ENCODE measurements around the gene FANK1.
"Not testable (repeated sequence)": the region's sequence is repeated elsewhere in the genome, so short reads cannot be mapped to it uniquely, and the experiment has no call there.

FANK1 gene

GRCh38 chr10:125889441-125889840 lies 6.9 kb upstream of the FANK1 start:
- DNase-seq, result not testable (repeated sequence)

- peak; percentile 13 for DNase-seq
Observed at GRCh38 chr10:125892402-125892801, 4.0 kb upstream of the FANK1 start.

GRCh38 chr10:125894176-125894575 lies 2.2 kb upstream of the FANK1 start:
- not testable (repeated sequence) for DNase-seq

- peak; percentile 12 for DNase-seq
Observed at GRCh38 chr10:125895130-125896087, 955 bp upstream of the FANK1 start.

- DNase-seq, result not testable (repeated sequence)
Observed at GRCh38 chr10:125897317-125897716, 953 bp downstream of the FANK1 start.

- not testable (repeated sequence) for DNase-seq
Observed at GRCh38 chr10:125900963-125901362, 4.6 kb downstream of the FANK1 start.

- DNase-seq, result not testable (repeated sequence)
Observed at GRCh38 chr10:125903135-125903640, 6.8 kb downstream of the FANK1 start.

GRCh38 chr10:125905069-125905994 lies 9.0 kb downstream of the FANK1 start:
- DNase-seq, result not testable (repeated sequence)

- not testable (repeated sequence) for DNase-seq
Observed at GRCh38 chr10:125907598-125907997, 11.2 kb downstream of the FANK1 start.

GRCh38 chr10:125908813-125909212 lies 12.4 kb downstream of the FANK1 start:
- not testable (repeated sequence) for DNase-seq

- DNase-seq, result not testable (repeated sequence)
Observed at GRCh38 chr10:125909491-125909890, 13.1 kb downstream of the FANK1 start.

- DNase-seq, result no peak
Observed at GRCh38 chr10:125911145-125911544, 14.8 kb downstream of the FANK1 start.

GRCh38 chr10:125911990-125912389 lies 15.6 kb downstream of the FANK1 start:
- DNase-seq, result peak; percentile 58

GRCh38 chr10:125913277-125913676 lies 16.9 kb downstream of the FANK1 start:
- DNase-seq, result not testable (repeated sequence)

GRCh38 chr10:125916977-125917376 lies 20.6 kb downstream of the FANK1 start:
- no peak for DNase-seq

- DNase-seq, result not testable (repeated sequence)
Observed at GRCh38 chr10:125917704-125918361, 21.5 kb downstream of the FANK1 start.

GRCh38 chr10:125921643-125922306 lies 25.4 kb downstream of the FANK1 start:
- DNase-seq, result not testable (repeated sequence)

GRCh38 chr10:125925262-125925834 lies 29.0 kb downstream of the FANK1 start:
- no peak for DNase-seq

GRCh38 chr10:125926247-125926646 lies 29.9 kb downstream of the FANK1 start:
- no peak for DNase-seq

GRCh38 chr10:125927265-125927664 lies 30.9 kb downstream of the FANK1 start:
- not testable (repeated sequence) for DNase-seq

- peak; percentile 38 for DNase-seq
Observed at GRCh38 chr10:125928928-125929585, 32.7 kb downstream of the FANK1 start.

Measured in SHP77 treated with DMSO at 0.1 percent for 48 hours (cell line).